HG02798 (cell line): Measurements from ENCODE around the gene HADHB.
"Not testable (repeated sequence)": the region's sequence is repeated elsewhere in the genome, so short reads cannot be mapped to it uniquely, and the experiment has no call there.

ENCODE experiments used
- ATAC-seq: cut with Tn5 transposase; IDR thresholded peaks from one replicate; pipeline ENCODE4 v1.9.1; 2021; ENCODE audit warnings: mild to moderate bottlenecking; ENCODE audit not compliant: unreplicated experiment, poor library complexity

Gene HADHB

GRCh38 chr2:26243470-26244308 lies 1.1 kb upstream of the HADHB start:
- ATAC-seq = no peak

GRCh38 chr2:26245231-26245732 lies 543 bp downstream of the HADHB start:
- peak; percentile 18 for ATAC-seq

DNA sequence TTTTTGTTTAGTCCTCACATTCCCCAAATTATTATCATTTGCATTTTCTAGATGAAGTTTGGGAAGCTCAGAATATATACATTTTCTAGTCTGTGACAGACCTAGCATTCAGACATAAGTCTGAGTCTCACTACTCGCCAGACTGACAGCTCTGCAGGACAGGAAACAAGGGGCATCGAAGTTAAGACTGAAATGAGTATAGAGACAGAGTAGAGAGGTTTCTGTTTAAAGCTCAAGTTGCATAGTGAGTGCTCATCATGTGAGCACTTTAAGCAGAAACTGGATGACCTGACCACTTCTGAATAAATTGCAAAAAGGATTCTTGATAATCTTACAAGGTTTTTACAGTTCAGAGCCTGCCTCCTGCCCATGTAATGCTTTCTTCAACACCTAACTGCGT lies 1.1 kb downstream of the HADHB start:
- ATAC-seq = peak; percentile 49

DNA sequence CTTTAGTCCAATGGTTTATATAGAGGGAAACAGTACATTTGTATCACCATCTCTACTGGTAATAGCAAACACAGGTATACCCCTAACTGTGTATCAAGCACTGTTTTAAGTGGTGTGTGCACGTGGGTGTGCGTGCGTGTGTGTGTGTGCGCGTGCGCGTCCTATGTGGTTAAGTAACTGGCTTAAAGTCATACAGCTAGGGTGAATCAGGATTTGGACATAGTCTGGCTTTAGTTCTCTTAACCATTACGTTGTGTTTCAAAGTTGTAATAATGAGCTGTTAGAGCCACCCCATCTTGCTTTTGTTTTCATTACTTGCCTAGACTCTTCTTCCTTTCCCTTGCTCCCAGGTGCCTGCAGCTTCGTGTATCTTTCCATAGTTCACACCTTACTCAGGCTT lies 2.1 kb downstream of the HADHB start:
- ATAC-seq = no peak

GRCh38 chr2:26249625-26250024 lies 4.9 kb downstream of the HADHB start:
- no peak for ATAC-seq

- ATAC-seq = no peak
Measured at GRCh38 chr2:26251893-26252292, 7.2 kb downstream of the HADHB start.

DNA sequence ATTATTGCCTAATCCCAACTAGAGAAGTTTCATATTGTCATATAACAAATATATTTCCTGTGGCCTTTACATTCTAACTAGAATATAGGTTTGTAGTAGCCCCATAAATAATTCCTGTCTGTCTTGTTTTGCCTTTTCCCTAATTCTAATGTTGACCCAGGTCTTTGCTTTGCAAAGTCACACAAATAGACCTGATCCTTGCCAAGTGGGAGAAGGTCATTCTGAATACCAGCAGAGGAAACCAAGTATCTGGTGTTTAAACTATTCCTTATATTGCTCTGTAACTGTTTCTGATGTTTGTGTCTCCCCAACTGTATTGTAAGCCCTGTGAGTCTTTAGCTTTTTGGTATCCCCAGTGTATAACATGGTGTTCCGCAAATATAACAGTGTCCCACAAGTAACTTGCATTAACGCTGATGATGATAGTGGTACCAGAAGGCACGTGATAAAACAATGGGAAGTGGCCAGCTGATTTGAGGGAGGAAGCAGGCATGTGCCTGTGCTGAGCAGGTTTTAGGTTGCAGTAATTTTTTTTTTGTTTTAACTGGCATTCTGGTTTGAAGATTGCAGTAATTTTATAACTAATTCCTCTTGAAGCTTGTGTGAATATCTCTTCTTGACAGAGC lies 11.1 kb downstream of the HADHB start:
- no peak for ATAC-seq

- not testable (repeated sequence) for ATAC-seq
Measured at GRCh38 chr2:26258836-26259235, 14.1 kb downstream of the HADHB start.

- ATAC-seq = no peak
Measured at GRCh38 chr2:26268213-26268612, 23.5 kb downstream of the HADHB start.

- ATAC-seq = not testable (repeated sequence)
Measured at GRCh38 chr2:26268670-26269385, 24.1 kb downstream of the HADHB start.

- no peak for ATAC-seq
Measured at GRCh38 chr2:26269571-26270158, 24.9 kb downstream of the HADHB start.

DNA sequence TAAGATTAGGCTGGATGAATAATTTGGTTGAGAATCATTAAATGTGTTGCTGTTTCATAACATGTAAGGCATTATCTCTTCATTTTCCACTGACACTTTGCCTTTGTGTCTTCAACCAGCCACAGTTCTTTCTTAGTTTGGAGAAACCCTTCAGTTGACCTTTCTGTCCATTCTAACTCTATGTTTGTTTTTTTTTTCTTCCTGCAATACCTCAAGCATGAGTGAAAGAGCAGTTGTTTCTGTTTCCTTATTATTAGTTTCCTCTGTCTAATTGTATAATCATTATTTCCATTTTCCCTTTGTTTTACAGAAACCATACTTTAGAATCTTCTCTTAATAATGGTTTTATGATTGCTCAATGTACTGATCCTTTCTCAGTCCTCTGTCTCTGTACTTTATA lies 25.6 kb downstream of the HADHB start:
- no peak for ATAC-seq

DNA sequence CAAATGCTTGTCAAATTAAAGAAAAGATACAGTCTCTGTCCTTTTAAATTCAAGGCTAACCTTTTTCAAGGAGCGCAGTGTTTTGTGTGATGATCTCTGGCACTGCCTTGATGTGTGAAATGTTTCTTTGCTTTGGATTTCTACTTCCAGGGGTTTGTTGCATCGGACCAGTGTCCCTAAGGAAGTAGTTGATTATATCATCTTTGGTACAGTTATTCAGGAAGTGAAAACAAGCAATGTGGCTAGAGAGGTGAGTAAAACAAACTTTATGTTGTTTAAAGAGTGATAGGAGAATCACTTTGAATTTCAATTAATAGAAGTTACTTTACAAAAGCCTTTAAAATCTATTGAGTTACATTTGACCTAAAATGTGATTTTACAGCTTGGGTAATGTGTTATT lies 28.8 kb downstream of the HADHB start:
- no peak for ATAC-seq

DNA sequence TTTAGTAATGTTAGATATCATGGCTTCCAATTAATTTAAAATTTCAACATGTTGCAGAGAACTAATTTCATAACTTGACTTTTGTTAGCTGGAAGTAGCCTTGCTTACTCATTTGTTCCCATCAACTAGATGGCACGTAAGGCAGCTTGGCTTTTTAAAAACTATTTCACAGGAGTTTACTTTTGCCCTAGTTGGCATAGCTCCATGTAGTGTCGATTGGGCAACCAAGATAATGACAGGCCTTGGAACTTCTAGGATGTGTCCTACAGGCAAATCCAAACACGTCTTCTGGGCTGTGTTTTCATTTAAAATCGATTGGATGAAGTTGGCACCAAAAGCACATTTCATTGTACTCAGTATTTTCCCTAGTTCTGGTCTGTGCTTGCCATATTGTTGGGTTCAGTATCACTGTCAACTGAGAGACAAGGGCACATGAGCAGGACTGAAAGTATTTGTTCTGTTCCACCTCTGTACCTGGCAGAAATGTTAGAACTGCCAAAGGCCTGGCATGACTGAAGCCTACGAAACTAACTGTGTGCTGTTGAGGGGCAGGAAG lies 29.4 kb downstream of the HADHB start:
- no peak for ATAC-seq

DNA sequence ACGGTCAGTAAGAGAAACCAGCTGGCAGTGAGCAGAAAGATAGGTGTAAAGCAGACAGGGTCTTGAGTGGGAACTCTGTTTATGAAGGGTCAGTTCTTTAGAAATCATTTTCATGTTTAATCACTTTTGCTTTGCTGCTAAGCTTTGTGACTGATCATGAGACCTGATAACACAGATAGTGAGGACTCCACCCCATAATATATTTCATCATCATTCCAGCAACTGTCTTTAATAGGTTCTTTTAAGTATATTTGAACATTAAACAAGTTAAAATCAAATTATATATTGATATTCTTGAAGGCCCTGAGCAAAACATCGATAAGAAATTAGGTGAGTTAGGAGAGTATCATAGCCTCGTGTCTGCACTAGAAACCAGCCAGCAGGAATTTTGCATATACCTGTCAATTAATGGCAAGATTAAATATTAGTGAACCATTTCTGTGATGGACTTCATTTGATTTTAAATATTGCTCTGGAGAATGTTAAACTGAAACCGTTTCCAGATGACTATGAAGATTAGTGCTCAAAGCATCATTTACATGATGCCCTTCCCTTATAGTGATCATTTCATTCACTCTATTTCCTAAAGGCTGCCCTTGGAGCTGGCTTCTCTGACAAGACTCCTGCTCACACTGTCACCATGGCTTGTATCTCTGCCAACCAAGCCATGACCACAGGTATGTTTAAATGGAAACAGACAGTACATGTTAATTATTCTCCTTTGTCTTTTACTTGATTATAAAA lies 31.9 kb downstream of the HADHB start:
- ATAC-seq = no peak

DNA sequence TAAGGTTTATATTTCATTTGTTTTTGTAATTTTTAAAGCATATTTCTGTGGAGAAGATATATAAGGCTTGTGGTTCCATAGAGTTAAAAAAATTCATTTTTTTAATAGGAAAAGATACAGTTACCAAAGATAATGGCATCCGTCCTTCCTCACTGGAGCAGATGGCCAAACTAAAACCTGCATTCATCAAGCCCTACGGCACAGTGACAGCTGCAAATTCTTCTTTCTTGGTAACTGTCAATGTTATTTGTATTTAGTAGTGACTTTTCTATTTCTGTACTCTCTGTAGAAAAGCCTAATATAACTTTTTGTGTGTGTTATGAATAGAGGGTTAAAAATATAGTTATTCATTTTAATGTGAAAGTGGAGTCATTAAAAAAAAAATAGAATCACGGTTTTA lies 35.1 kb downstream of the HADHB start:
- no peak for ATAC-seq

- no peak for ATAC-seq
Measured at GRCh38 chr2:26281226-26281625, 36.5 kb downstream of the HADHB start.

DNA sequence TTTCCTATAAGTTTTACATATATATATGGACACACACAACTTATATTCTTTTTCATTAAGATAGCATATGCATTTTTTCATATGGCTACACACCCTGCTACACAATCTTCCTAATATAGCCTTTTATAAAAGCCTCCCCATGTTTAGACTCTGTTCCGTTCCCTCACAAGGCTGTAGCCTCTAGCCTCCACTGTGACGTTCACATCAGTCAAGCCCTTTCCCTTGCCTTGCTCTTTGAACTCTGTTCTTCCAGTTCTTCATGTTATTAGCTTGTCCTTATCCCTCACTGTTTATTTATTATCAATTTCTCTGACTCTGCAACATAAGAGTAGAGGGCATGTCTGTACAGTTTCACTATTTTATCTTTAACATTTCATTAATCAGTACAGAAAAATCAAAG lies 38.9 kb downstream of the HADHB start:
- no peak for ATAC-seq

DNA sequence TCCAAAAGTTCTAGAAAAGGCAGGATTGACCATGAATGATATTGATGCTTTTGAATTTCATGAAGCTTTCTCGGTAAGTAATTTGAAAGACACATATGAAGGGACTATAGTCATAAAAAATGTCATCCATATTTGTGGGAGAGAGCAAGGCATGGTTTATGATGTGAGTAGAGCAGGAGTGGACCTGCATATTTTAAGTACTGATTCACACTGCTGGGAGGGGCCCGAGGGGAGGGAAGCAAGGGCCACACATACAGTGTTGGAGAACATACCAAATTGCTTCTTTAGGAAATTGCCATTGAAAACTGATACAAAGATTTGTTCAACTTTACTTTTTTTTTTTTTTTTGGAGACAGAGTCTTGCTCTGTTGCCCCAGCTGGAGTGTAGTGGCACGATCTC lies 39.4 kb downstream of the HADHB start:
- ATAC-seq = no peak

- ATAC-seq = no peak
Measured at GRCh38 chr2:26285931-26286330, 41.2 kb downstream of the HADHB start.
